Measurements from ENCODE around the gene ARID4B.
"Not testable (repeated sequence)": the region's sequence is repeated elsewhere in the genome, so short reads cannot be mapped to it uniquely, and the experiment has no call there.

- not testable (repeated sequence) for TF ChIP-seq REST (IDR thresholded peaks at IDR 0.05); CTCF (IDR thresholded peaks at IDR 0.05); POLR2A (IDR thresholded peaks at IDR 0.05; ENCODE audit: low read length); PBX3 (IDR thresholded peaks at IDR 0.05); HEYL (CRISPR knock-in tag; IDR thresholded peaks at IDR 0.05); E2F6 (IDR thresholded peaks at IDR 0.05; ENCODE audit: borderline replicate concordance, low read depth); RAD21 (conservative IDR thresholded peaks at IDR 0.05 in 1 of 2, IDR thresholded peaks at IDR 0.05 in 1 of 2); SMC3 (IDR thresholded peaks at IDR 0.05); ESRRA (IDR thresholded peaks at IDR 0.05; ENCODE audit: borderline replicate concordance, low read length); USF2 (IDR thresholded peaks at IDR 0.05)
Measured at GRCh38 chr1:235258068-235258467, 69.9 kb downstream of the ARID4B start.
